ENCODE results near the gene FBXO33. TPM values are rescaled to one million over a fixed set of nuclear protein-coding genes. Genes with fewer than 3 reads are reported as not detected.

FBXO33 gene
- total and polyA plus RNA-seq, 2 donors (not counting 1 experiment from before 2014, with no cell fraction given), result 17.3 to 19.3 TPM

DNA sequence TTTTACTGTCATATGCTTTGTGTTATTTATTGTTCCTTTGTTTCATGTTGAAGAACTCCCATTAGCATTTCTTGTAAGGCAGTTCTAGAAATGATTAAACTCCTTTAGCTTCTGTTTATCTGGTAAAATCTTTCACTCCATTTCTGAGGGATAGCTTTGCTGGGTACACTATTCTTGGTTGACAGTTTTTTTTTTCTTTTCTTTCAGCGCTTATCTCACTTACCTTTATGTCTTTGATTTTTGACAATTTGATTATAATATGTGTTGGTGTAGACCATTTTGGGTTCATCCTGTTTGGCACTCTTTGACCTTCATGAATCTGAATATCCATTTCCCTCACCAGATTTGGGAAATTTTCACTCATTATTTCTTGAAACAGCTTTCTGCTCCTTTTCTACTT, 16.2 kb downstream of the FBXO33 start:
- H3K27ac Mint-ChIP-seq, result no peak overlapping the region
- Histone ChIP-seq H3K36me3 (replicated peaks in 1 of 2; ENCODE audit: control extremely low read depth in 1 of 2, control insufficient read depth in 1 of 2, extremely low read depth in 1 of 2, insufficient read depth in 2 of 2, low read length in 1 of 2) (peaks cover 0 to 9% of the 10 kb centered on the region in 2 experiments), H2AFZ (ENCODE audit: insufficient read depth, low read depth, low read length, poor library complexity, severe bottlenecking) (no peak overlapping the region), H3K27me3 (replicated peaks in 1 of 4; ENCODE audit: control extremely low read depth in 1 of 4, control insufficient read depth in 3 of 4, insufficient read depth in 4 of 4, low read length in 3 of 4) (no peaks in the 10 kb centered on the region), H3K4me2 (replicated peaks; ENCODE audit: low read depth, low read length, poor library complexity, severe bottlenecking) (no peak overlapping the region), H3K4me1 (ENCODE audit: control insufficient read depth in 2 of 2, insufficient read depth in 2 of 2, low read length in 2 of 2) (no peaks in the 10 kb centered on the region), H4K20me1 (ENCODE audit: control insufficient read depth, insufficient read depth, low read length, poor library complexity, severe bottlenecking) (peaks cover 32% of the 10 kb centered on the region), H3K9me3 (ENCODE audit: control extremely low read depth in 1 of 3, control insufficient read depth in 2 of 3, insufficient read depth in 1 of 3, low read length in 2 of 3) (peaks cover 14 to 32% (median 28%) of the 10 kb centered on the region in 3 donors), H3K79me2 (ENCODE audit: control insufficient read depth, insufficient read depth, low read length) (peaks cover 73% of the 10 kb centered on the region), H3K4me3 (ENCODE audit: control extremely low read depth in 1 of 5, extremely low read depth in 1 of 5, insufficient read depth in 1 of 5, low read depth in 2 of 5, low read length in 4 of 5) (no peak overlapping the region), H3K27ac (ENCODE audit: low read length in 2 of 2) (no peak overlapping the region), H3K9ac (ENCODE audit: low read length) (no peak overlapping the region)
- no peak for DNase-seq
- H3K4me3 Mint-ChIP-seq, result no peak overlapping the region
- no peak for TF ChIP-seq EZH2 (IDR thresholded peaks at IDR 0.05; ENCODE audit: borderline replicate concordance, insufficient read depth, low read depth, low read length, poor library complexity, severe bottlenecking)
- TF ChIP-seq, protein P1, sequence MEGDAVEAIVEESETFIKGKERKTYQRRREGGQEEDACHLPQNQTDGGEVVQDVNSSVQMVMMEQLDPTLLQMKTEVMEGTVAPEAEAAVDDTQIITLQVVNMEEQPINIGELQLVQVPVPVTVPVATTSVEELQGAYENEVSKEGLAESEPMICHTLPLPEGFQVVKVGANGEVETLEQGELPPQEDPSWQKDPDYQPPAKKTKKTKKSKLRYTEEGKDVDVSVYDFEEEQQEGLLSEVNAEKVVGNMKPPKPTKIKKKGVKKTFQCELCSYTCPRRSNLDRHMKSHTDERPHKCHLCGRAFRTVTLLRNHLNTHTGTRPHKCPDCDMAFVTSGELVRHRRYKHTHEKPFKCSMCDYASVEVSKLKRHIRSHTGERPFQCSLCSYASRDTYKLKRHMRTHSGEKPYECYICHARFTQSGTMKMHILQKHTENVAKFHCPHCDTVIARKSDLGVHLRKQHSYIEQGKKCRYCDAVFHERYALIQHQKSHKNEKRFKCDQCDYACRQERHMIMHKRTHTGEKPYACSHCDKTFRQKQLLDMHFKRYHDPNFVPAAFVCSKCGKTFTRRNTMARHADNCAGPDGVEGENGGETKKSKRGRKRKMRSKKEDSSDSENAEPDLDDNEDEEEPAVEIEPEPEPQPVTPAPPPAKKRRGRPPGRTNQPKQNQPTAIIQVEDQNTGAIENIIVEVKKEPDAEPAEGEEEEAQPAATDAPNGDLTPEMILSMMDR (IDR thresholded peaks at IDR 0.05), result no peak
- no peaks in the 10 kb centered on the region for H3K27me3 Mint-ChIP-seq
- no CpG with 5 or more reads among the region's 1 CpG for WGBS (ENCODE audit: insufficient coverage)
- ChIA-PET CTCF (no interaction called here), POLR2A (no interaction called here)
- H3K4me1 Mint-ChIP-seq, result peaks cover 9% of the 10 kb centered on the region
- intact Hi-C loops (cut with micrococcal nuclease), result no loop called here
- peaks cover 13% of the 10 kb centered on the region for H3K9me3 Mint-ChIP-seq (ENCODE audit: insufficient read depth)
- no peak for ATAC-seq (ENCODE audit: low read depth)

GRCh38 chr14:39406560-39406959, 25.7 kb downstream of the FBXO33 start:
- Histone ChIP-seq H4K20me1 (ENCODE audit: control insufficient read depth, insufficient read depth, low read length, poor library complexity, severe bottlenecking) (no peaks in the 10 kb centered on the region), H3K36me3 (replicated peaks in 1 of 2; ENCODE audit: control extremely low read depth in 1 of 2, control insufficient read depth in 1 of 2, extremely low read depth in 1 of 2, insufficient read depth in 2 of 2, low read length in 1 of 2) (peaks cover 0 to 2% of the 10 kb centered on the region in 2 experiments), H2AFZ (ENCODE audit: insufficient read depth, low read depth, low read length, poor library complexity, severe bottlenecking) (no peak overlapping the region), H3K4me2 (replicated peaks; ENCODE audit: low read depth, low read length, poor library complexity, severe bottlenecking) (no peak overlapping the region), H3K9ac (ENCODE audit: low read length) (no peak overlapping the region), H3K27ac (ENCODE audit: low read length in 2 of 2) (no peak overlapping the region), H3K9me3 (ENCODE audit: control extremely low read depth in 1 of 3, control insufficient read depth in 2 of 3, insufficient read depth in 1 of 3, low read length in 2 of 3) (peaks cover 0 to 4% (median 2%) of the 10 kb centered on the region in 3 donors), H3K27me3 (replicated peaks in 1 of 4; ENCODE audit: control extremely low read depth in 1 of 4, control insufficient read depth in 3 of 4, insufficient read depth in 4 of 4, low read length in 3 of 4) (no peaks in the 10 kb centered on the region), H3K79me2 (ENCODE audit: control insufficient read depth, insufficient read depth, low read length) (peaks cover 3% of the 10 kb centered on the region), H3K4me3 (ENCODE audit: control extremely low read depth in 1 of 5, extremely low read depth in 1 of 5, insufficient read depth in 1 of 5, low read depth in 2 of 5, low read length in 4 of 5) (no peak overlapping the region), H3K4me1 (ENCODE audit: control insufficient read depth in 2 of 2, insufficient read depth in 2 of 2, low read length in 2 of 2) (no peaks in the 10 kb centered on the region)
- H3K4me3 Mint-ChIP-seq, result no peak overlapping the region
- no peak for DNase-seq
- H3K27me3 Mint-ChIP-seq, result no peaks in the 10 kb centered on the region
- TF ChIP-seq EZH2 (IDR thresholded peaks at IDR 0.05; ENCODE audit: borderline replicate concordance, insufficient read depth, low read depth, low read length, poor library complexity, severe bottlenecking), result no peak
- TF ChIP-seq, protein P1 (IDR thresholded peaks at IDR 0.05), result no peak
- intact Hi-C loops (cut with micrococcal nuclease), result no loop called here
- CTCF ChIA-PET, result no interaction called here
- H3K9me3 Mint-ChIP-seq (ENCODE audit: insufficient read depth), result peaks cover 8% of the 10 kb centered on the region
- no peak overlapping the region for H3K27ac Mint-ChIP-seq
- 100% methylated on average over 1 of the region's 3 CpGs for WGBS (ENCODE audit: insufficient coverage)
- POLR2A ChIA-PET, result no interaction called here
- ATAC-seq (ENCODE audit: low read depth), result no peak
- H3K4me1 Mint-ChIP-seq, result peaks cover 13% of the 10 kb centered on the region

Data from B cell (primary cell).